DMS153 (cell line): ENCODE results near the gene VAC14.
"Not testable (repeated sequence)": the region's sequence is repeated elsewhere in the genome, so short reads cannot be mapped to it uniquely, and the experiment has no call there.

Experiments used
- DNase-seq: peaks from one replicate; lab custom pipeline; 2025; lab: John Stamatoyannopoulos, UW

Gene VAC14

DNA sequence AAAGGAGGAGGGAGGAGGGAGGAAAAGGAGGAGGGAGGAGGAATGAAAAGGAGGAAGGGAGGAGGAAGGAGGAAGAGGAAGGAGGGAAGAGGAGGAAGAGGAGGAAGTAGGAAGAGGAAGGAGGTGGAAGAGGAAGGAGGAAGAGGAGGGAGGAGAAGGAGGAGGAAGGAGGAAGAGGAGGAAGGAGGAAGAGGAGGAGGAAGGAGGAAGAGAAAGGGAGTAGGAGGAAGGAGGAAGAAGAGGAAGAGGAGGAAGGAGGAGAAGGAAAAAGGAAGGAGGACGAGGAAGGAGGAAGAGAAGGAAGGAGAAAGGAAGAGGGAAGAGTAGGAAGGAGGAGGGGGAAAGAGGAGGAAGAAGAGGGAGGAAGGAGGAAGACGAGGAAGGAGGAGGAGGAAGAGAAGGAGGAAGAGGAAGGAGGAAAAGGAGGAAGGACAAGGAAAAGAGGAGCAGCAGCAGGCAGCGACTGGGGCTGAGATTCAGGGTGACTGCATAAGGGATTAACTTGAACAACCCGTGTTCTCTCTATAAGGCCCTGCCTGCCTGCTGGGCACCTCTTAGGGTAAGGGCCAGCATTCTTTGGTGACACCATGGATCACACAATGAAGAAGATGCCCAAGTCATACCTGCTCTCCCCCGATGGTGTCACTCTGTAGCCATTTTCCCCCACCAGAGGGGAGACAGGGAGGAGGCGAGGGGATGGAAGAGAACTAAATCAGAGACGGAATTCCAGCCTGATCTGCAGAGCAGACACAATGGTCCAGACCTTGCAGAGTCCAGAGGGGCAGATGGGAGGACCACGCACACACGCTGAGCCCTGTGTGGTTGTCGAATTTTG, 156.0 kb downstream of the VAC14 start:
- no peak for DNase-seq

DNA sequence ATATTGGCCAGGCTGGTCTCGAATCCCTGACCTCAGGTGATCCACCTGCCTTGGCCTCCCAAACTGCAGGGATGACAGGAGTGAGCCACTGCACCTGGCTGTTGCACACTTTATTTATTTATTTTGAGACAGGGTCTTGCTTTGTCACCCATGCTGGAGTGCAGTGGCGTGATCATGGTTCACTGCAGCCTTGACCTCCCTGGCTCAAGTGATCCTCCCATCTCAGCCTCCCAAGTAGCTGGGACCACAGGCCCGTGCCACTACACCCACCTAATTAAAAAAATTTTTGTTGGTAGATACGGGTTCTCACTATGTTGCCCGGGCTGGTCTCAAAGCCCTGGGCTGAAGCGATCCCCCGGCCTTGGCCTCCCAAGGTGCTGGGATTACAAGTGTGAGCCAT, 157.7 kb downstream of the VAC14 start:
- DNase-seq = not testable (repeated sequence)

GRCh38 chr16:70642633-70643032, 158.3 kb downstream of the VAC14 start:
- DNase-seq = no peak

- DNase-seq = no peak
These were observed 161.9 kb downstream of the VAC14 start for GRCh38 chr16:70638814-70639792.
